OCI-LY7 (cell line): ENCODE data around the gene MARCKS. TPM values are rescaled to one million over a fixed set of nuclear protein-coding genes. Genes with fewer than 3 reads are reported as not detected.

ENCODE experiments used
- BruUV-seq: library from RNA; stranded (reverse); fragments of 400-500 nt; replicated peaks from 2 replicates; lab custom pipeline; 2021; lab: Mats Ljungman, UMichigan
- CTCF ChIA-PET: fragments of 300-600 bp; sonication (Branson Sonifier 250); formaldehyde crosslinking; loops from one replicate; lab custom pipeline; 2022; ENCODE audit warnings: antibody characterized with exemption; ENCODE audit not compliant: unreplicated experiment; lab: Charles Lee
- POLR2A ChIA-PET: fragments of 300-600 bp; sonication (Branson Sonifier 250); formaldehyde crosslinking; loops from one replicate; lab custom pipeline; 2022; ENCODE audit warnings: antibody characterized with exemption; lab: Charles Lee
- DNase-seq: peaks from one replicate; pipeline ENCODE4 v3.0.0-alpha.2; 2015; ENCODE audit warnings: low spot score
- H2AFZ ChIP-seq: fragments of 200-600 bp; sonication (generic), shearing (Covaris generic); 2 replicates; pipeline ENCODE4 v1.6.1; 2014; ENCODE audit warnings: mild to moderate bottlenecking, antibody characterized with exemption, low read length, moderate library complexity
- H3K27ac ChIP-seq: fragments of 200-600 bp; sonication (generic); 2 replicates; pipeline ENCODE4 v1.5.1; 2014; ENCODE audit warnings: mixed run types, low read depth, mild to moderate bottlenecking, moderate library complexity, low read length, inconsistent platforms; ENCODE audit not compliant: poor library complexity, severe bottlenecking
- H3K36me3 ChIP-seq: fragments of 200-600 bp; sonication (generic); 2 replicates; pipeline ENCODE4 v1.6.1; 2014; ENCODE audit warnings: mild to moderate bottlenecking, antibody characterized with exemption, low read length, moderate library complexity, mixed read lengths; ENCODE audit not compliant: insufficient read depth
- H3K4me1 ChIP-seq: fragments of 200-600 bp; sonication (generic); 2 replicates; pipeline ENCODE4 v1.5.1; 2014; ENCODE audit warnings: mild to moderate bottlenecking, low read length; ENCODE audit not compliant: insufficient read depth, poor library complexity, severe bottlenecking
- H3K4me2 ChIP-seq: fragments of 200-600 bp; sonication (generic); 2 replicates; pipeline ENCODE4 v1.6.1; 2014; ENCODE audit warnings: mild to moderate bottlenecking, low read length
- H3K4me3 ChIP-seq: fragments of 200-600 bp; sonication (generic); 2 replicates; pipeline ENCODE4 v1.5.1; 2014; ENCODE audit warnings: mild to moderate bottlenecking, low read depth, low read length; ENCODE audit not compliant: poor library complexity, severe bottlenecking
- H3K79me2 ChIP-seq: fragments of 200-600 bp; sonication (generic); 2 replicates; pipeline ENCODE4 v1.6.1; 2016; ENCODE audit warnings: low read depth, mild to moderate bottlenecking, low read length, moderate library complexity, mixed read lengths; ENCODE audit not compliant: insufficient read depth
- H3K9me2 ChIP-seq: fragments of 200-600 bp; sonication (generic); 2 replicates; pipeline ENCODE4 v1.6.1; 2016; ENCODE audit warnings: mild to moderate bottlenecking, low read length, mixed read lengths; ENCODE audit not compliant: insufficient read depth
- H3K9me3 ChIP-seq: fragments of 200-600 bp; sonication (generic); 2 replicates; pipeline ENCODE4 v1.6.1; 2014; ENCODE audit warnings: mild to moderate bottlenecking, mixed run types, low read length, mixed read lengths
- H4K20me1 ChIP-seq: fragments of 200-600 bp; sonication (generic); 2 replicates; pipeline ENCODE4 v1.6.1; 2014; ENCODE audit warnings: mild to moderate bottlenecking, antibody characterized with exemption, low read length, moderate library complexity, mixed read lengths; ENCODE audit not compliant: insufficient read depth
- EZH2phosphoT487 ChIP-seq: fragments of 200-600 bp; sonication (generic); IDR thresholded peaks from 2 replicates; pipeline ENCODE4 v1.6.1; 2018; ENCODE audit warnings: low read depth, borderline replicate concordance, mild to moderate bottlenecking, mixed run types, antibody characterized with exemption, low read length, moderate library complexity, mixed read lengths
- intact Hi-C: fragments of 100-400 bp; cut with micrococcal nuclease; formaldehyde crosslinking; loops from one replicate; pipeline ENCODE4 v1.10.0; 2022; ENCODE audit not compliant: unreplicated experiment
- total RNA-seq, 2 experiments: library from RNA; depleted of rRNA in 1 of 2; stranded (reverse); fragments of >200 nt in 1 of 2; shearing (Covaris generic) in 1 of 2; gene quantifications; 2 replicates each; pipeline ENCODE4 v1.2.3, GENCODE V29; 2014 to 2022
- TF ChIP-seq, protein P1 (sequence below): fragments of 200-600 bp; sonication (generic); conservative IDR thresholded peaks from 2 replicates; pipeline ENCODE4 v1.5.1; 2014; ENCODE audit warnings: mild to moderate bottlenecking, antibody characterized with exemption, low read length, moderate library complexity, mixed read lengths

Gene MARCKS
- total RNA-seq, 2 experiments from 2014 or later, result 0.03 to 3.9 TPM

DNA sequence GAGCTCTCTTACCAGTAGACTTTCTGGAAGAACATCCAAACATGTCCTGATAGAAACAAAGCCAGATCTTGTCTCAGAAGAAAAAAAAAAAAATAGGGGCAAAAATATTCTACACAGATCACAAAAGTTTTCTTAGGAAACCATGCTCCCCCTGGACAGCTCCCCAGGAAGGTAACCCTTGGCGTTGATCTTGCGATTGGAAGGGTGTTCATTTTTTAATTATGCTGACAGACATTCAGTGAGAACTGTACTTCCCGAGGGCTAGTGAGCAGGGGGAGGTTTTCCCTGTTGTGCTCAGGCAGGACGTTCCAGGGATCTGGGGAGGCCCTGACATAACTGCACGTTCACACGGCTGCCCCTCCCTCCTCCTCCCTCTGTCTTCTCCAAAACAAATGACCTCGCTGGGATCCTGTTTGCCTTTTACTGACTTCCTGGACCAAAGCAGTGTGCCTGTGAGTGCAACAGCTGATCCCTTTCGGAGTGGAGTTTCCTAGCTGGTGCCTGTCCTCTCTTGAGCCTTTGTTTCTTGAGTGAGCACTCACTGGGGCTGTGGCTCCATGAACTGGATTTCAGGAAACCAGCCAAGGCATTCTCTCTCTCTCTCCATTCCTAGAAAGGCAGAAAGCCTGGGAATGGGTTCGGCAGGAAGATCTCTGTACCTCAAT, 46.7 kb downstream of the MARCKS start:
- DNase-seq, result no peak
- H3K9me3 ChIP-seq, result no peaks in the 10 kb centered on the region
- H3K4me2 ChIP-seq, result no peak overlapping the region
- H3K9me2 ChIP-seq, result no peaks in the 10 kb centered on the region
- no peaks in the 10 kb centered on the region for H3K36me3 ChIP-seq
- H3K79me2 ChIP-seq, result no peaks in the 10 kb centered on the region
- H3K4me3 ChIP-seq, result no peak overlapping the region
- H2AFZ ChIP-seq, result no peak overlapping the region
- no peaks in the 10 kb centered on the region for H3K4me1 ChIP-seq
- H4K20me1 ChIP-seq, result no peaks in the 10 kb centered on the region
- POLR2A ChIA-PET, result no interaction called here
- no TSS peak for BruUV-seq
- intact Hi-C loops, result no loop called here
- TF ChIP-seq, protein P1, sequence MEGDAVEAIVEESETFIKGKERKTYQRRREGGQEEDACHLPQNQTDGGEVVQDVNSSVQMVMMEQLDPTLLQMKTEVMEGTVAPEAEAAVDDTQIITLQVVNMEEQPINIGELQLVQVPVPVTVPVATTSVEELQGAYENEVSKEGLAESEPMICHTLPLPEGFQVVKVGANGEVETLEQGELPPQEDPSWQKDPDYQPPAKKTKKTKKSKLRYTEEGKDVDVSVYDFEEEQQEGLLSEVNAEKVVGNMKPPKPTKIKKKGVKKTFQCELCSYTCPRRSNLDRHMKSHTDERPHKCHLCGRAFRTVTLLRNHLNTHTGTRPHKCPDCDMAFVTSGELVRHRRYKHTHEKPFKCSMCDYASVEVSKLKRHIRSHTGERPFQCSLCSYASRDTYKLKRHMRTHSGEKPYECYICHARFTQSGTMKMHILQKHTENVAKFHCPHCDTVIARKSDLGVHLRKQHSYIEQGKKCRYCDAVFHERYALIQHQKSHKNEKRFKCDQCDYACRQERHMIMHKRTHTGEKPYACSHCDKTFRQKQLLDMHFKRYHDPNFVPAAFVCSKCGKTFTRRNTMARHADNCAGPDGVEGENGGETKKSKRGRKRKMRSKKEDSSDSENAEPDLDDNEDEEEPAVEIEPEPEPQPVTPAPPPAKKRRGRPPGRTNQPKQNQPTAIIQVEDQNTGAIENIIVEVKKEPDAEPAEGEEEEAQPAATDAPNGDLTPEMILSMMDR, result no peak
- no peak for TF ChIP-seq EZH2phosphoT487
- CTCF ChIA-PET, result no interaction called here
- no peak overlapping the region for H3K27ac ChIP-seq

DNA sequence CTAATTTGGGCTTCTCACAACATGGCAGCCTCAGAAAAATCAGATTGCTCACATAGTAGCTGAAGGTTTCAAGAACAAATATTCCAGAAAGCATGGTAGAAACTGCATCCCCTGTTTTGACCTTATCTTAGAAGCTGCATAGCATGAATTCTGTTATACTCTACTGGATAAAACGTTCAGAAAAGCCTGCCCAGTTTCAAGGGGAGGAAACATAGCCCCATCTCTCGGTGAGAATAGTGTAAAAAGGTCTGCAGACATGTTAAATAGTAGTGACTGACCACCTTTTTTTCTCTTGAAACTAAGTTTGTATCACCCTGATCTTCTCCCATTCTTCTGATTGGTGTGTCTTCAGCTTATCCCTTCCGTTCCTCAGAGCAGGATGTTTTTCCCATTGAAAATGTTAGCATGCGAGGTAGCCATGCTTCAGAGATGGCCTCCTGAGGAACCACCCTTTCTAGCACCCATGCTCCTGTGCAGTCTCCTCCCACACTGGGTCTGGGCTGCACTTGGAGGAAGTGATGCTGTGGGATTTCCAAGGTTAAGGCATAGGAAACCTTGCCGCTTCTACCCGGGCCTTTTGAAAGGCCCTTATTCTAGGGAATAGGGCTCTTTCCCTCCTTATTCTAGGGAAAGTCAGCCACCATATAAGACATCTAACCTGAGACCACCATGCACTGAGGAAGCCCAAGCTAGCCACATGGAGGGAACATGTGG, 50.1 kb downstream of the MARCKS start:
- no peak overlapping the region for H2AFZ ChIP-seq
- TF ChIP-seq EZH2phosphoT487, result no peak
- TF ChIP-seq, protein P1, result 0 out of 2 replicates have a peak, but pooled peaks have one; percentile 22
- intact Hi-C loops, result loop anchor here (5.0 kb wide), 1 partner anchor 35 kb away; no protein-coding TSS in a partner anchor
- no TSS peak for BruUV-seq
- DNase-seq, result no peak
- no peak overlapping the region for H3K4me3 ChIP-seq
- ChIA-PET POLR2A (interaction anchor here (0.6 to 1.5 kb wide), 3 partner anchors 11 to 590 kb away, joined by 4 to 5 read pairs (median 4); no protein-coding TSS in a partner anchor), CTCF (interaction anchor here (0.7 kb wide), 1 partner anchor 28 kb away, joined by 3 read pairs; no protein-coding TSS in a partner anchor)
- H3K36me3 ChIP-seq, result no peaks in the 10 kb centered on the region
- H3K9me3 ChIP-seq, result no peaks in the 10 kb centered on the region
- H4K20me1 ChIP-seq, result no peaks in the 10 kb centered on the region
- no peaks in the 10 kb centered on the region for H3K4me1 ChIP-seq
- no peak overlapping the region for H3K4me2 ChIP-seq
- no peaks in the 10 kb centered on the region for H3K9me2 ChIP-seq
- H3K27ac ChIP-seq, result no peak overlapping the region
- H3K79me2 ChIP-seq, result no peaks in the 10 kb centered on the region
